Measurements from ENCODE around the gene PITPNM3. TPM values are rescaled to one million over a fixed set of nuclear protein-coding genes. Genes with fewer than 3 reads are reported as not detected.

PITPNM3 gene
- total and polyA plus RNA-seq, 2 experiments from 2014 or later: 1.0 to 1.5 TPM

DNA sequence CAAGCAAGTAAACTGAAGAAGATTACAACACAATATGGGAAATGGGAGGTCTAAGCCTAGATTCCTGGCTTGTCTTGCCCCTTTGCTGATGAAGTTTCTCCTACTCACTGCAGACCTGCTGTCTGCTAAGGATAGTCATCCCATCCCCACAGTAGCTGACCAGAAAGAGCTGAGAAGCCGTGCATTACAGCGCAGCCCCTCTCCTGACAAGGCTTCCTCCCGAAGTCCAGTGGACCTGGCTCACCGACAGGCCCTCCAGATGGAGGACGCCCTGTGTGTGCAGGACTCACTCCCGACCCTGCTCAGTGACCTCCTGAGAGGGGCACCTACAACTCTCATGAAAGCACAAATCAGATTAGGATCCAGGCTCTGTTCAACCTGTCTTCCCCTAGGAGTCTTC lies 48.8 kb upstream of the PITPNM3 start (continued):
- TF ChIP-seq, protein P1, sequence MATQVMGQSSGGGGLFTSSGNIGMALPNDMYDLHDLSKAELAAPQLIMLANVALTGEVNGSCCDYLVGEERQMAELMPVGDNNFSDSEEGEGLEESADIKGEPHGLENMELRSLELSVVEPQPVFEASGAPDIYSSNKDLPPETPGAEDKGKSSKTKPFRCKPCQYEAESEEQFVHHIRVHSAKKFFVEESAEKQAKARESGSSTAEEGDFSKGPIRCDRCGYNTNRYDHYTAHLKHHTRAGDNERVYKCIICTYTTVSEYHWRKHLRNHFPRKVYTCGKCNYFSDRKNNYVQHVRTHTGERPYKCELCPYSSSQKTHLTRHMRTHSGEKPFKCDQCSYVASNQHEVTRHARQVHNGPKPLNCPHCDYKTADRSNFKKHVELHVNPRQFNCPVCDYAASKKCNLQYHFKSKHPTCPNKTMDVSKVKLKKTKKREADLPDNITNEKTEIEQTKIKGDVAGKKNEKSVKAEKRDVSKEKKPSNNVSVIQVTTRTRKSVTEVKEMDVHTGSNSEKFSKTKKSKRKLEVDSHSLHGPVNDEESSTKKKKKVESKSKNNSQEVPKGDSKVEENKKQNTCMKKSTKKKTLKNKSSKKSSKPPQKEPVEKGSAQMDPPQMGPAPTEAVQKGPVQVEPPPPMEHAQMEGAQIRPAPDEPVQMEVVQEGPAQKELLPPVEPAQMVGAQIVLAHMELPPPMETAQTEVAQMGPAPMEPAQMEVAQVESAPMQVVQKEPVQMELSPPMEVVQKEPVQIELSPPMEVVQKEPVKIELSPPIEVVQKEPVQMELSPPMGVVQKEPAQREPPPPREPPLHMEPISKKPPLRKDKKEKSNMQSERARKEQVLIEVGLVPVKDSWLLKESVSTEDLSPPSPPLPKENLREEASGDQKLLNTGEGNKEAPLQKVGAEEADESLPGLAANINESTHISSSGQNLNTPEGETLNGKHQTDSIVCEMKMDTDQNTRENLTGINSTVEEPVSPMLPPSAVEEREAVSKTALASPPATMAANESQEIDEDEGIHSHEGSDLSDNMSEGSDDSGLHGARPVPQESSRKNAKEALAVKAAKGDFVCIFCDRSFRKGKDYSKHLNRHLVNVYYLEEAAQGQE (IDR thresholded peaks at IDR 0.05; ENCODE audit: unreplicated experiment): no peak
- TF ChIP-seq CREB1 (CRISPR knock-in tag; IDR thresholded peaks at IDR 0.05; ENCODE audit: low read depth): no peak
- no peak for TF ChIP-seq NANOG (IDR thresholded peaks at IDR 0.05; ENCODE audit: borderline replicate concordance)
- TF ChIP-seq, protein P2, sequence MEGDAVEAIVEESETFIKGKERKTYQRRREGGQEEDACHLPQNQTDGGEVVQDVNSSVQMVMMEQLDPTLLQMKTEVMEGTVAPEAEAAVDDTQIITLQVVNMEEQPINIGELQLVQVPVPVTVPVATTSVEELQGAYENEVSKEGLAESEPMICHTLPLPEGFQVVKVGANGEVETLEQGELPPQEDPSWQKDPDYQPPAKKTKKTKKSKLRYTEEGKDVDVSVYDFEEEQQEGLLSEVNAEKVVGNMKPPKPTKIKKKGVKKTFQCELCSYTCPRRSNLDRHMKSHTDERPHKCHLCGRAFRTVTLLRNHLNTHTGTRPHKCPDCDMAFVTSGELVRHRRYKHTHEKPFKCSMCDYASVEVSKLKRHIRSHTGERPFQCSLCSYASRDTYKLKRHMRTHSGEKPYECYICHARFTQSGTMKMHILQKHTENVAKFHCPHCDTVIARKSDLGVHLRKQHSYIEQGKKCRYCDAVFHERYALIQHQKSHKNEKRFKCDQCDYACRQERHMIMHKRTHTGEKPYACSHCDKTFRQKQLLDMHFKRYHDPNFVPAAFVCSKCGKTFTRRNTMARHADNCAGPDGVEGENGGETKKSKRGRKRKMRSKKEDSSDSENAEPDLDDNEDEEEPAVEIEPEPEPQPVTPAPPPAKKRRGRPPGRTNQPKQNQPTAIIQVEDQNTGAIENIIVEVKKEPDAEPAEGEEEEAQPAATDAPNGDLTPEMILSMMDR (conservative IDR thresholded peaks at IDR 0.05; ENCODE audit: low read depth in 2 of 2): no peak
- no peak for TF ChIP-seq EZH2 (IDR thresholded peaks at IDR 0.05; ENCODE audit: low read depth, unreplicated experiment)

DNA sequence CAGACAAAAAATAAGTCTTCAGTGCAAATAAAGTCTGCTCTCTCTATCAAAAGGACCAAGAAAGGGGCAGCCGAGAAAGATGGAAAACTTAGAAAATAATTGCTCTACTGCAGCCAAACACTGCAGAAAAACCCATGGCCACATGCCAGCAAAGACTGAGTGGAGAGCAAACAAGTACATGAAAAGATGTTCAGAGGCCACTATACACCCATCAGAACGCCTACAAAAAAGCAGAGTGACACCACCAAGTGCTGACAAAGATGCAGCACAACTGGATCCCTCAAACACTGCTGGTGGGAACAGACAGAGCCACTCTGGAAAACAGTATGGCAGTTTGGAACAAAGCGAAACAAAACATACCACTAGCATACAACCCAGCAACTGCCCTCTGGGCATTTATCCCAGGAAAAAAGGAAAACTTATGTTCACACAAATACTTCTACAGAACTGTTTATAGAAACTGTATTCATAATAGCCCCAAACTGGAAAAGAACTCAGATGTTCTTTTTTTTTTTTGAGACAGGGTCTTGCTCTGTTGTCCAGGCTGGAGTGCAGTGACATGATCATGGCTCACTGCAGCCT lies 47.5 kb upstream of the PITPNM3 start:
- Mint-ChIP-seq H3K4me1 (no peaks in the 10 kb centered on the region), H3K27me3 (ENCODE audit: insufficient read depth, low read depth, poor library complexity) (peaks cover 4% of the 10 kb centered on the region), H3K9me3 (no peaks in the 10 kb centered on the region), H3K27ac (no peak overlapping the region), H3K4me3 (no peak overlapping the region), H3K36me3 (ENCODE audit: low read depth) (peaks cover 48% of the 10 kb centered on the region)
- Histone ChIP-seq H3K36me3 (ENCODE audit: insufficient read depth) (peaks cover 25% of the 10 kb centered on the region), H3K27me3 (ENCODE audit: insufficient read depth) (no peaks in the 10 kb centered on the region), H3K79me2 (replicated peaks; ENCODE audit: insufficient read depth) (no peaks in the 10 kb centered on the region), H3K4me2 (no peak overlapping the region), H3K4me3 (no peak overlapping the region), H2AFZ (no peak overlapping the region), H3F3A (replicated peaks; ENCODE audit: low read depth) (no peaks in the 10 kb centered on the region), H4K20me1 (replicated peaks; ENCODE audit: insufficient read depth) (peaks cover 7% of the 10 kb centered on the region; the same call in 1 of the 2 replicates), H3K4me1 (ENCODE audit: insufficient read depth) (no peaks in the 10 kb centered on the region), H3K9me2 (ENCODE audit: insufficient read depth) (no peaks in the 10 kb centered on the region), H3K27ac (ENCODE audit: low read depth) (no peak overlapping the region)
- DNase-seq (ENCODE audit: low spot score) (no peak), ATAC-seq (no peak)
- TF ChIP-seq, protein P3, sequence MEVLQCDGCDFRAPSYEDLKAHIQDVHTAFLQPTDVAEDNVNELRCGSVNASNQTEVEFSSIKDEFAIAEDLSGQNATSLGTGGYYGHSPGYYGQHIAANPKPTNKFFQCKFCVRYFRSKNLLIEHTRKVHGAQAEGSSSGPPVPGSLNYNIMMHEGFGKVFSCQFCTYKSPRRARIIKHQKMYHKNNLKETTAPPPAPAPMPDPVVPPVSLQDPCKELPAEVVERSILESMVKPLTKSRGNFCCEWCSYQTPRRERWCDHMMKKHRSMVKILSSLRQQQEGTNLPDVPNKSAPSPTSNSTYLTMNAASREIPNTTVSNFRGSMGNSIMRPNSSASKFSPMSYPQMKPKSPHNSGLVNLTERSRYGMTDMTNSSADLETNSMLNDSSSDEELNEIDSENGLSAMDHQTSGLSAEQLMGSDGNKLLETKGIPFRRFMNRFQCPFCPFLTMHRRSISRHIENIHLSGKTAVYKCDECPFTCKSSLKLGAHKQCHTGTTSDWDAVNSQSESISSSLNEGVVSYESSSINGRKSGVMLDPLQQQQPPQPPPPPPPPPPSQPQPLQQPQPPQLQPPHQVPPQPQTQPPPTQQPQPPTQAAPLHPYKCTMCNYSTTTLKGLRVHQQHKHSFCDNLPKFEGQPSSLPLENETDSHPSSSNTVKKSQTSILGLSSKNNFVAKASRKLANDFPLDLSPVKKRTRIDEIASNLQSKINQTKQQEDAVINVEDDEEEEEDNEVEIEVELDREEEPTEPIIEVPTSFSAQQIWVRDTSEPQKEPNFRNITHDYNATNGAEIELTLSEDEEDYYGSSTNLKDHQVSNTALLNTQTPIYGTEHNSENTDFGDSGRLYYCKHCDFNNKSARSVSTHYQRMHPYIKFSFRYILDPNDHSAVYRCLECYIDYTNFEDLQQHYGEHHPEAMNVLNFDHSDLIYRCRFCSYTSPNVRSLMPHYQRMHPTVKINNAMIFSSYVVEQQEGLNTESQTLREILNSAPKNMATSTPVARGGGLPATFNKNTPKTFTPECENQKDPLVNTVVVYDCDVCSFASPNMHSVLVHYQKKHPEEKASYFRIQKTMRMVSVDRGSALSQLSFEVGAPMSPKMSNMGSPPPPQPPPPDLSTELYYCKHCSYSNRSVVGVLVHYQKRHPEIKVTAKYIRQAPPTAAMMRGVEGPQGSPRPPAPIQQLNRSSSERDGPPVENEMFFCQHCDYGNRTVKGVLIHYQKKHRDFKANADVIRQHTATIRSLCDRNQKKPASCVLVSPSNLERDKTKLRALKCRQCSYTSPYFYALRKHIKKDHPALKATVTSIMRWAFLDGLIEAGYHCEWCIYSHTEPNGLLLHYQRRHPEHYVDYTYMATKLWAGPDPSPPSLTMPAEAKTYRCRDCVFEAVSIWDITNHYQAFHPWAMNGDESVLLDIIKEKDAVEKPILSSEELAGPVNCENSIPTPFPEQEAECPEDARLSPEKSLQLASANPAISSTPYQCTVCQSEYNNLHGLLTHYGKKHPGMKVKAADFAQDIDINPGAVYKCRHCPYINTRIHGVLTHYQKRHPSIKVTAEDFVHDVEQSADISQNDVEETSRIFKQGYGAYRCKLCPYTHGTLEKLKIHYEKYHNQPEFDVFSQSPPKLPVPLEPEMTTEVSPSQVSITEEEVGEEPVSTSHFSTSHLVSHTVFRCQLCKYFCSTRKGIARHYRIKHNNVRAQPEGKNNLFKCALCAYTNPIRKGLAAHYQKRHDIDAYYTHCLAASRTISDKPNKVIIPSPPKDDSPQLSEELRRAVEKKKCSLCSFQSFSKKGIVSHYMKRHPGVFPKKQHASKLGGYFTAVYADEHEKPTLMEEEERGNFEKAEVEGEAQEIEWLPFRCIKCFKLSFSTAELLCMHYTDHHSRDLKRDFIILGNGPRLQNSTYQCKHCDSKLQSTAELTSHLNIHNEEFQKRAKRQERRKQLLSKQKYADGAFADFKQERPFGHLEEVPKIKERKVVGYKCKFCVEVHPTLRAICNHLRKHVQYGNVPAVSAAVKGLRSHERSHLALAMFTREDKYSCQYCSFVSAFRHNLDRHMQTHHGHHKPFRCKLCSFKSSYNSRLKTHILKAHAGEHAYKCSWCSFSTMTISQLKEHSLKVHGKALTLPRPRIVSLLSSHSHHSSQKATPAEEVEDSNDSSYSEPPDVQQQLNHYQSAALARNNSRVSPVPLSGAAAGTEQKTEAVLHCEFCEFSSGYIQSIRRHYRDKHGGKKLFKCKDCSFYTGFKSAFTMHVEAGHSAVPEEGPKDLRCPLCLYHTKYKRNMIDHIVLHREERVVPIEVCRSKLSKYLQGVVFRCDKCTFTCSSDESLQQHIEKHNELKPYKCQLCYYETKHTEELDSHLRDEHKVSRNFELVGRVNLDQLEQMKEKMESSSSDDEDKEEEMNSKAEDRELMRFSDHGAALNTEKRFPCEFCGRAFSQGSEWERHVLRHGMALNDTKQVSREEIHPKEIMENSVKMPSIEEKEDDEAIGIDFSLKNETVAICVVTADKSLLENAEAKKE (CRISPR knock-in tag; IDR thresholded peaks at IDR 0.05): no peak
- TF ChIP-seq, protein P1 (IDR thresholded peaks at IDR 0.05; ENCODE audit: unreplicated experiment): no peak
- TF ChIP-seq JUNB (IDR thresholded peaks at IDR 0.05; ENCODE audit: unreplicated experiment) (no peak), ZNF331 (CRISPR knock-in tag; IDR thresholded peaks at IDR 0.05; ENCODE audit: low read depth) (no peak)
